ENCODE measurements around the gene SORBS2.

- TF ChIP-seq, protein P1, sequence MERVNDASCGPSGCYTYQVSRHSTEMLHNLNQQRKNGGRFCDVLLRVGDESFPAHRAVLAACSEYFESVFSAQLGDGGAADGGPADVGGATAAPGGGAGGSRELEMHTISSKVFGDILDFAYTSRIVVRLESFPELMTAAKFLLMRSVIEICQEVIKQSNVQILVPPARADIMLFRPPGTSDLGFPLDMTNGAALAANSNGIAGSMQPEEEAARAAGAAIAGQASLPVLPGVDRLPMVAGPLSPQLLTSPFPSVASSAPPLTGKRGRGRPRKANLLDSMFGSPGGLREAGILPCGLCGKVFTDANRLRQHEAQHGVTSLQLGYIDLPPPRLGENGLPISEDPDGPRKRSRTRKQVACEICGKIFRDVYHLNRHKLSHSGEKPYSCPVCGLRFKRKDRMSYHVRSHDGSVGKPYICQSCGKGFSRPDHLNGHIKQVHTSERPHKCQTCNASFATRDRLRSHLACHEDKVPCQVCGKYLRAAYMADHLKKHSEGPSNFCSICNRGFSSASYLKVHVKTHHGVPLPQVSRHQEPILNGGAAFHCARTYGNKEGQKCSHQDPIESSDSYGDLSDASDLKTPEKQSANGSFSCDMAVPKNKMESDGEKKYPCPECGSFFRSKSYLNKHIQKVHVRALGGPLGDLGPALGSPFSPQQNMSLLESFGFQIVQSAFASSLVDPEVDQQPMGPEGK (CRISPR knock-in tag; IDR thresholded peaks at IDR 0.05; ENCODE audit: borderline replicate concordance), result no peak
- TF ChIP-seq PPARA (CRISPR knock-in tag; IDR thresholded peaks at IDR 0.05; ENCODE audit: borderline replicate concordance), result no peak
- TF ChIP-seq ARNTL (CRISPR knock-in tag; IDR thresholded peaks at IDR 0.05; ENCODE audit: borderline replicate concordance, low read depth), result no peak
- no peak for TF ChIP-seq ZFP30 (CRISPR knock-in tag; IDR thresholded peaks at IDR 0.05)
- TF ChIP-seq ISL1 (CRISPR knock-in tag; IDR thresholded peaks at IDR 0.05), result no peak
- TF ChIP-seq, protein P2, sequence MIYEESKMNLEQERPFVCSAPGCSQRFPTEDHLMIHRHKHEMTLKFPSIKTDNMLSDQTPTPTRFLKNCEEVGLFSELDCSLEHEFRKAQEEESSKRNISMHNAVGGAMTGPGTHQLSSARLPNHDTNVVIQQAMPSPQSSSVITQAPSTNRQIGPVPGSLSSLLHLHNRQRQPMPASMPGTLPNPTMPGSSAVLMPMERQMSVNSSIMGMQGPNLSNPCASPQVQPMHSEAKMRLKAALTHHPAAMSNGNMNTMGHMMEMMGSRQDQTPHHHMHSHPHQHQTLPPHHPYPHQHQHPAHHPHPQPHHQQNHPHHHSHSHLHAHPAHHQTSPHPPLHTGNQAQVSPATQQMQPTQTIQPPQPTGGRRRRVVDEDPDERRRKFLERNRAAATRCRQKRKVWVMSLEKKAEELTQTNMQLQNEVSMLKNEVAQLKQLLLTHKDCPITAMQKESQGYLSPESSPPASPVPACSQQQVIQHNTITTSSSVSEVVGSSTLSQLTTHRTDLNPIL (CRISPR knock-in tag; IDR thresholded peaks at IDR 0.05; ENCODE audit: low read depth), result no peak
- TF ChIP-seq BACH2 (CRISPR knock-in tag; IDR thresholded peaks at IDR 0.05; ENCODE audit: borderline replicate concordance), result no peak
- no peak for TF ChIP-seq TOX (CRISPR knock-in tag; IDR thresholded peaks at IDR 0.05; ENCODE audit: borderline replicate concordance)
- TF ChIP-seq RARB (CRISPR knock-in tag; IDR thresholded peaks at IDR 0.05), result no peak
- TF ChIP-seq, protein P3, sequence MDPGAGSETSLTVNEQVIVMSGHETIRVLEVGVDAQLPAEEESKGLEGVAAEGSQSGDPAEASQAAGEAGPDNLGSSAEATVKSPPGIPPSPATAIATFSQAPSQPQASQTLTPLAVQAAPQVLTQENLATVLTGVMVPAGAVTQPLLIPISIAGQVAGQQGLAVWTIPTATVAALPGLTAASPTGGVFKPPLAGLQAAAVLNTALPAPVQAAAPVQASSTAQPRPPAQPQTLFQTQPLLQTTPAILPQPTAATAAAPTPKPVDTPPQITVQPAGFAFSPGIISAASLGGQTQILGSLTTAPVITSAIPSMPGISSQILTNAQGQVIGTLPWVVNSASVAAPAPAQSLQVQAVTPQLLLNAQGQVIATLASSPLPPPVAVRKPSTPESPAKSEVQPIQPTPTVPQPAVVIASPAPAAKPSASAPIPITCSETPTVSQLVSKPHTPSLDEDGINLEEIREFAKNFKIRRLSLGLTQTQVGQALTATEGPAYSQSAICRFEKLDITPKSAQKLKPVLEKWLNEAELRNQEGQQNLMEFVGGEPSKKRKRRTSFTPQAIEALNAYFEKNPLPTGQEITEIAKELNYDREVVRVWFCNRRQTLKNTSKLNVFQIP (CRISPR knock-in tag; IDR thresholded peaks at IDR 0.05; ENCODE audit: borderline replicate concordance, low read depth), result no peak
- TF ChIP-seq ZFP3 (CRISPR knock-in tag; IDR thresholded peaks at IDR 0.05), result no peak
- TF ChIP-seq OSR1 (CRISPR knock-in tag; IDR thresholded peaks at IDR 0.05), result no peak
- TF ChIP-seq GLIS3 (CRISPR knock-in tag; IDR thresholded peaks at IDR 0.05), result no peak
- TF ChIP-seq, protein P4, sequence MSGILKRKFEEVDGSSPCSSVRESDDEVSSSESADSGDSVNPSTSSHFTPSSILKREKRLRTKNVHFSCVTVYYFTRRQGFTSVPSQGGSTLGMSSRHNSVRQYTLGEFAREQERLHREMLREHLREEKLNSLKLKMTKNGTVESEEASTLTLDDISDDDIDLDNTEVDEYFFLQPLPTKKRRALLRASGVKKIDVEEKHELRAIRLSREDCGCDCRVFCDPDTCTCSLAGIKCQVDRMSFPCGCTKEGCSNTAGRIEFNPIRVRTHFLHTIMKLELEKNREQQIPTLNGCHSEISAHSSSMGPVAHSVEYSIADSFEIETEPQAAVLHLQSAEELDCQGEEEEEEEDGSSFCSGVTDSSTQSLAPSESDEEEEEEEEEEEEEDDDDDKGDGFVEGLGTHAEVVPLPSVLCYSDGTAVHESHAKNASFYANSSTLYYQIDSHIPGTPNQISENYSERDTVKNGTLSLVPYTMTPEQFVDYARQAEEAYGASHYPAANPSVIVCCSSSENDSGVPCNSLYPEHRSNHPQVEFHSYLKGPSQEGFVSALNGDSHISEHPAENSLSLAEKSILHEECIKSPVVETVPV (CRISPR knock-in tag; IDR thresholded peaks at IDR 0.05), result no peak
These were observed 163.4 kb downstream of the SORBS2 start for GRCh38 chr4:185648631-185649030.

All from SK-N-SH treated with all-trans-retinoic acid at 6 μM for 48 hours (cell line).